Measurements from ENCODE around the gene LRRC31. TPM values are rescaled to one million over a fixed set of nuclear protein-coding genes. Genes with fewer than 3 reads are reported as not detected.

Gene LRRC31
- total and polyA plus RNA-seq, 2 donors (not counting 1 experiment from before 2014, with no cell fraction given): not detected

GRCh38 chr3:169847896-169848295 is 21.8 kb downstream of the LRRC31 start:
- Histone ChIP-seq H2AFZ (ENCODE audit: low read length) (no peak overlapping the region), H3K79me2 (ENCODE audit: control insufficient read depth, insufficient read depth, low read length) (no peaks in the 10 kb centered on the region), H3K27me3 (ENCODE audit: control insufficient read depth, insufficient read depth, low read length) (no peaks in the 10 kb centered on the region), H3K4me1 (ENCODE audit: control insufficient read depth, extremely low read depth, insufficient read depth, low read length) (no peaks in the 10 kb centered on the region), H3K9me3 (ENCODE audit: control insufficient read depth, insufficient read depth, low read depth, low read length) (no peaks in the 10 kb centered on the region), H3K36me3 (ENCODE audit: control insufficient read depth, insufficient read depth, low read length) (no peaks in the 10 kb centered on the region), H3K4me2 (ENCODE audit: extremely low read depth, insufficient read depth, low read length) (no peak overlapping the region), H3K4me3 (replicated peaks in 1 of 4; ENCODE audit: control extremely low read depth in 1 of 4, insufficient read depth in 1 of 4, low read depth in 3 of 4, low read length in 4 of 4) (no peak overlapping the region), H3K27ac (ENCODE audit: insufficient read depth, low read length) (no peak overlapping the region), H4K20me1 (ENCODE audit: control insufficient read depth, extremely low read depth, insufficient read depth, low read length) (no peaks in the 10 kb centered on the region), H3K9ac (ENCODE audit: insufficient read depth, low read length) (no peak overlapping the region)
- TF ChIP-seq EZH2 (IDR thresholded peaks at IDR 0.05; ENCODE audit: low read length, missing control alignments) (no peak), CTCF (conservative IDR thresholded peaks at IDR 0.05 in 1 of 2, IDR thresholded peaks at IDR 0.05 in 1 of 2; ENCODE audit: low read depth in 1 of 2, low read length in 2 of 2) (no peak)
- DNase-seq (ENCODE audit: low read depth in 2 of 2): no peak

- H3K9me3 ChIP-seq (ENCODE audit: control insufficient read depth, insufficient read depth, low read depth, low read length): no peaks in the 10 kb centered on the region
- TF ChIP-seq CTCF (conservative IDR thresholded peaks at IDR 0.05 in 1 of 2, IDR thresholded peaks at IDR 0.05 in 1 of 2; ENCODE audit: low read depth in 1 of 2, low read length in 2 of 2): no peak
- no peak for TF ChIP-seq EZH2 (IDR thresholded peaks at IDR 0.05; ENCODE audit: low read length, missing control alignments)
- H4K20me1 ChIP-seq (ENCODE audit: control insufficient read depth, extremely low read depth, insufficient read depth, low read length): no peaks in the 10 kb centered on the region
- no peak overlapping the region for H3K9ac ChIP-seq (ENCODE audit: insufficient read depth, low read length)
- H3K4me2 ChIP-seq (ENCODE audit: extremely low read depth, insufficient read depth, low read length): peak overlapping the region; percentile 35
- no peaks in the 10 kb centered on the region for H3K36me3 ChIP-seq (ENCODE audit: control insufficient read depth, insufficient read depth, low read length)
- no peak overlapping the region for H2AFZ ChIP-seq (ENCODE audit: low read length)
- H3K27me3 ChIP-seq (ENCODE audit: control insufficient read depth, insufficient read depth, low read length): no peaks in the 10 kb centered on the region
- no peak overlapping the region for H3K27ac ChIP-seq (ENCODE audit: insufficient read depth, low read length)
- H3K79me2 ChIP-seq (ENCODE audit: control insufficient read depth, insufficient read depth, low read length): no peaks in the 10 kb centered on the region
- H3K4me3 ChIP-seq (replicated peaks in 1 of 4; ENCODE audit: control extremely low read depth in 1 of 4, insufficient read depth in 1 of 4, low read depth in 3 of 4, low read length in 4 of 4): no peak overlapping the region
- peak; percentile 30 to 91 for DNase-seq (ENCODE audit: low read depth in 2 of 2)
- H3K4me1 ChIP-seq (ENCODE audit: control insufficient read depth, extremely low read depth, insufficient read depth, low read length): no peaks in the 10 kb centered on the region
Measured at GRCh38 chr3:169846458-169847193, 23.1 kb downstream of the LRRC31 start.

DNA sequence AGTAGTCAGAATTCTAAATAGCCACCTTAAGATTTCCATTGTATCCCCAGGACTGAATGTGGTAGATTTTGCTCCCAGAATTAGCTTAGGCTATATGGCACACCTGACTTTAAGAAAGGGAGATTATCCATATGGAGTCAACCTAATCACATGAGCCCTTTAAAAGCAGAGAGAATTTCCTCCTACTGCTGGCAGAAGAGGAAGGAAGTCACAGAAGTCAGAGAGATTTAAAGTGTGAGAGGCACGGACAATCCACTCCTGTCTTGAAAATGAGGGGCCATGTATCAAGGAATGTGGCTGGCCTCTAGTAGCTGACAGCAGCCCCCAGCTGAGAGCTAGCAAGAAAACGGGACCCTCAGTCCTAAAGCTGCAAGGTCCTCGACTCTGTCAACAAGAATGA is 26.8 kb downstream of the LRRC31 start:
- Histone ChIP-seq H3K36me3 (ENCODE audit: control insufficient read depth, insufficient read depth, low read length) (no peaks in the 10 kb centered on the region), H3K4me2 (ENCODE audit: extremely low read depth, insufficient read depth, low read length) (no peak overlapping the region), H4K20me1 (ENCODE audit: control insufficient read depth, extremely low read depth, insufficient read depth, low read length) (no peaks in the 10 kb centered on the region), H3K4me1 (ENCODE audit: control insufficient read depth, extremely low read depth, insufficient read depth, low read length) (no peaks in the 10 kb centered on the region), H3K9ac (ENCODE audit: insufficient read depth, low read length) (no peak overlapping the region), H3K9me3 (ENCODE audit: control insufficient read depth, insufficient read depth, low read depth, low read length) (no peaks in the 10 kb centered on the region), H3K4me3 (replicated peaks in 1 of 4; ENCODE audit: control extremely low read depth in 1 of 4, insufficient read depth in 1 of 4, low read depth in 3 of 4, low read length in 4 of 4) (no peak overlapping the region), H2AFZ (ENCODE audit: low read length) (no peak overlapping the region), H3K79me2 (ENCODE audit: control insufficient read depth, insufficient read depth, low read length) (no peaks in the 10 kb centered on the region), H3K27me3 (ENCODE audit: control insufficient read depth, insufficient read depth, low read length) (no peaks in the 10 kb centered on the region), H3K27ac (ENCODE audit: insufficient read depth, low read length) (no peak overlapping the region)
- no peak for DNase-seq (ENCODE audit: low read depth in 2 of 2)
- TF ChIP-seq EZH2 (IDR thresholded peaks at IDR 0.05; ENCODE audit: low read length, missing control alignments) (no peak), CTCF (conservative IDR thresholded peaks at IDR 0.05 in 1 of 2, IDR thresholded peaks at IDR 0.05 in 1 of 2; ENCODE audit: low read depth in 1 of 2, low read length in 2 of 2) (no peak)
